GM10248 (cell line): Measurements from ENCODE around the gene CIC.

Experiments used
- CTCF ChIA-PET: fragments of 300-600 bp; sonication (Branson Sonifier 250); formaldehyde crosslinking; extraction: SDS; loops from one replicate; lab custom pipeline; 2021; ENCODE audit warnings: antibody characterized with exemption; lab: Yijun Ruan, JAX
- POLR2A ChIA-PET: fragments of 350-650 bp; sonication (Branson Sonifier 250); formaldehyde crosslinking; extraction: SDS; loops from one replicate; lab custom pipeline; 2020; ENCODE audit warnings: antibody characterized with exemption; lab: Yijun Ruan, JAX
- DNase-seq: peaks from one replicate; pipeline ENCODE4 v3.0.0; 2012; ENCODE audit errors: extremely low spot score
- CTCF ChIP-seq: IDR thresholded peaks from 2 replicates; pipeline ENCODE4 v1.5.1; 2012; ENCODE audit warnings: mild to moderate bottlenecking, low read depth; ENCODE audit errors: extremely low read depth, missing control alignments, control extremely low read depth

Gene CIC

GRCh38 chr19:42303101-42303464, 34.0 kb downstream of the CIC start:
- DNase-seq, result no peak
- TF ChIP-seq CTCF, result no peak
- ChIA-PET POLR2A (no interaction called here), CTCF (interaction anchor here (1.0 to 1.1 kb wide), 3 partner anchors 8 to 268 kb away, joined by 3 read pairs; no protein-coding TSS in a partner anchor)

- DNase-seq, result no peak
- TF ChIP-seq CTCF, result no peak
- POLR2A ChIA-PET, result interaction anchor here (0.7 kb wide), 1 partner anchor 52 kb away, joined by 7 read pairs; no protein-coding TSS in a partner anchor
- CTCF ChIA-PET, result interaction anchor here (0.8 to 3.3 kb wide), 4 partner anchors 7 to 137 kb away, joined by 3 to 13 read pairs (median 4); no protein-coding TSS in a partner anchor
Observed at GRCh38 chr19:42303876-42304275, 34.8 kb downstream of the CIC start.

- CTCF ChIA-PET, result interaction anchor here (3.3 kb wide), 1 partner anchor 10 kb away, joined by 13 read pairs; no protein-coding TSS in a partner anchor
Observed at GRCh38 chr19:42306646-42307045, 37.6 kb downstream of the CIC start.

GRCh38 chr19:42309686-42310085, 40.6 kb downstream of the CIC start:
- no peak for DNase-seq
- no peak for TF ChIP-seq CTCF
- POLR2A ChIA-PET, result no interaction called here
- CTCF ChIA-PET, result no interaction called here

More at GRCh38 chr19:42306646-42307045, 37.6 kb downstream of the CIC start:
- DNase-seq, result no peak
- no peak for TF ChIP-seq CTCF
- POLR2A ChIA-PET, result no interaction called here

- no peak for DNase-seq
- POLR2A ChIA-PET, result no interaction called here
- CTCF ChIA-PET, result interaction anchor here (1.3 to 1.8 kb wide), 2 partner anchors 32 to 126 kb away, joined by 3 to 5 read pairs; no protein-coding TSS in a partner anchor
- no peak for TF ChIP-seq CTCF
Observed at GRCh38 chr19:42311657-42312056, 42.6 kb downstream of the CIC start.

GRCh38 chr19:42312370-42312769, 43.3 kb downstream of the CIC start:
- no peak for TF ChIP-seq CTCF
- no peak for DNase-seq
- ChIA-PET CTCF (interaction anchor here (0.9 kb wide), 1 partner anchor 10 kb away, joined by 4 read pairs; no protein-coding TSS in a partner anchor), POLR2A (no interaction called here)
